Activated naive CD8-positive, alpha-beta T cell (primary cell): ENCODE data around the gene FOXJ3.
A peak's percentile ranks its signal among the peaks of the same experiment; 100 is the strongest.

ENCODE experiments used
- H3K27ac Mint-ChIP-seq: one replicate; pipeline ENCODE4 v1.8.0; 2021; ENCODE audit warnings: mixed read lengths
- H3K27me3 Mint-ChIP-seq: one replicate; pipeline ENCODE4 v1.8.0; 2021; ENCODE audit warnings: mixed read lengths
- H3K36me3 Mint-ChIP-seq: one replicate; pipeline ENCODE4 v1.8.0; 2021; ENCODE audit warnings: mixed read lengths
- H3K4me1 Mint-ChIP-seq: one replicate; pipeline ENCODE4 v1.8.0; 2021; ENCODE audit warnings: low read depth, mixed read lengths
- H3K4me3 Mint-ChIP-seq: one replicate; pipeline ENCODE4 v1.8.0; 2021; ENCODE audit warnings: mild to moderate bottlenecking, mixed read lengths
- H3K9me3 Mint-ChIP-seq: one replicate; pipeline ENCODE4 v1.8.0; 2021; ENCODE audit warnings: low read depth, mixed read lengths

The FOXJ3 gene

DNA sequence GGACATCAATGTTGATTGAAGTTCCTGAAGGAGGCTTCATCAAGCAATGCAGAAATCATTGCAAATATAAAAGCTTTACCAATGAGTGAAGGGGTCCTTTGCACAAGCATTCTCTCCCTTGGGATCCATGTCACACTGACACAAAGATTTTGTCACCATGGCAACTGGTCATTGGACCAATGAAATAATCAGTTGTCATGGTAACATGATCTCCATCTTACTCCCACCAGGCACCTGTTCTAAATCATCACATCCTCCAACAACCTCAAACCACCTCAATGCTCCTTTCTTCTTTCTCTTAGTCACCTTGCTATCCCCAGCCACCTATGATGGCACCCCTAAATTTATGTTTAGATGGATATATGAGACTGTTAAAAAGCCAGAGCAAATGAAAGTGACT is 13.5 kb upstream of the FOXJ3 start:
- Mint-ChIP-seq H3K27ac (no peak overlapping the region), H3K4me1 (no peaks in the 10 kb centered on the region), H3K9me3 (no peaks in the 10 kb centered on the region), H3K36me3 (peaks cover 2% of the 10 kb centered on the region), H3K4me3 (no peak overlapping the region), H3K27me3 (peaks cover 11% of the 10 kb centered on the region)

GRCh38 chr1:42343049-42343448 is 8.0 kb upstream of the FOXJ3 start:
- Mint-ChIP-seq H3K27me3 (peaks cover 3% of the 10 kb centered on the region), H3K27ac (no peak overlapping the region), H3K9me3 (no peaks in the 10 kb centered on the region), H3K36me3 (no peaks in the 10 kb centered on the region), H3K4me1 (peaks cover under 1% of the 10 kb centered on the region), H3K4me3 (no peak overlapping the region)

DNA sequence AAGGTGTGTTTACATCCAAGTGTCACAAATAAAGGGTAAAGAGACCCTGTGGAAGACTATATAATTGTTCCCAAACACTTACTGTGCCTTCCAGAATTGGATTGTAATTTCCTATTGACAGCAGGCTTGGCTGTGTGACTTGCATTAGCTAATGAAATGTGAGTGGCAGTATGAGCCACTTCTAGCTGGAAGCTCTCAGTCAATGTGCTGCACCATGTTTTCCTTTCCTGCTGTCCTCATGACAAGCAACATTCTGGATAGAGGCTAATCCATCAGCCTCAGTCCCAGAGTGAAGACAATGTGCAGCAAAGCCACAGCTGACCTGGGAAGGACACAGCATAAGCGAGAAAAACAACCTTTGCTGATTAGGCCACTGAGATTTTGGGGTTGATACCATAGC is 5.9 kb upstream of the FOXJ3 start:
- peaks cover 12% of the 10 kb centered on the region for H3K4me1 Mint-ChIP-seq
- H3K27ac Mint-ChIP-seq, result no peak overlapping the region
- no peaks in the 10 kb centered on the region for H3K27me3 Mint-ChIP-seq
- no peak overlapping the region for H3K4me3 Mint-ChIP-seq
- no peaks in the 10 kb centered on the region for H3K9me3 Mint-ChIP-seq
- no peaks in the 10 kb centered on the region for H3K36me3 Mint-ChIP-seq

DNA sequence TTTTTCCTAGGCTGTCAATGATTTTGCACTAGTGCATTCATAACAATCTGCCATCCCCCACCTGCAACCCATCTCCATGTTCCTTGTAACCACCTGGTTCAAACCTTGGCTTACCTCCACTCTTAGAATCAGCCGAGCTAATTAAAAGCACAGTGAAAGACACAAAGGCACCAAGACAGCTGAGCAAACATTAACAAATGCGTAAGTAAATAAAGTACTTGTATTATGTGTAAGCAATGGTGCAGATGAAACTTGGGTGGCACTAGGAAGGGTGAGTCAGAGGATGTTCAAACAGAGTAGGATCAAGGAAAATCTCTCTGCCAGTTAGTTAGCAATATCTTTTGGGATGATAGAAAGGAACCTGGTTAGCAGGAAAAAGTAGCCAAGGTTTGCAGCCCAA is 5.1 kb upstream of the FOXJ3 start:
- Mint-ChIP-seq H3K9me3 (no peaks in the 10 kb centered on the region), H3K36me3 (no peaks in the 10 kb centered on the region), H3K27ac (no peak overlapping the region), H3K4me1 (peaks cover 15% of the 10 kb centered on the region), H3K27me3 (no peaks in the 10 kb centered on the region), H3K4me3 (no peak overlapping the region)

DNA sequence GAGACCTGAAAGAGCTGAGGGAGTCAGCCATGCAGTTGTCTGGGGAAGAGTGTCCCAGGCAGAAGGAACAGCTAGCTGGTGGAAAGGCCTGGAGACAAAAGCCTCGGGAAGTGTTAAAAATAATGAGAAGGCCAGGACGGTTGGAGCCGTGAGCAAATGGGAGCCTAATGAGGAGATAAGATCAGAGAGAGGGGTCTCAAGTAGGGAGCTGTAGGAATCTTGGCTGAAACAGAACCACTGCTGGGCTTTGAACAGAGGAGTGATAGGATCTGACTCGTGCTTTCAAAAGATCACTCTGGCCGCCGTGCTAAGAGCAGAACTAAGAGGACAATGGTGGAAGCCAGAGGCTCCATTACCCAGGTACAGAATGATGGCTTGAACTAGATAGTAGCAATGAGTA is 1.9 kb upstream of the FOXJ3 start:
- Mint-ChIP-seq H3K4me1 (peaks cover 35% of the 10 kb centered on the region), H3K4me3 (peak overlapping the region; percentile 43), H3K36me3 (peaks cover 3% of the 10 kb centered on the region), H3K27me3 (no peaks in the 10 kb centered on the region), H3K9me3 (no peaks in the 10 kb centered on the region), H3K27ac (peak overlapping the region; percentile 36)

GRCh38 chr1:42335809-42336518 is 929 bp upstream of the FOXJ3 start:
- Mint-ChIP-seq H3K27ac (peak overlapping the region; percentile 94), H3K36me3 (peaks cover 3% of the 10 kb centered on the region), H3K4me1 (peaks cover 40% of the 10 kb centered on the region), H3K27me3 (no peaks in the 10 kb centered on the region), H3K9me3 (no peaks in the 10 kb centered on the region), H3K4me3 (peak overlapping the region; percentile 92)

DNA sequence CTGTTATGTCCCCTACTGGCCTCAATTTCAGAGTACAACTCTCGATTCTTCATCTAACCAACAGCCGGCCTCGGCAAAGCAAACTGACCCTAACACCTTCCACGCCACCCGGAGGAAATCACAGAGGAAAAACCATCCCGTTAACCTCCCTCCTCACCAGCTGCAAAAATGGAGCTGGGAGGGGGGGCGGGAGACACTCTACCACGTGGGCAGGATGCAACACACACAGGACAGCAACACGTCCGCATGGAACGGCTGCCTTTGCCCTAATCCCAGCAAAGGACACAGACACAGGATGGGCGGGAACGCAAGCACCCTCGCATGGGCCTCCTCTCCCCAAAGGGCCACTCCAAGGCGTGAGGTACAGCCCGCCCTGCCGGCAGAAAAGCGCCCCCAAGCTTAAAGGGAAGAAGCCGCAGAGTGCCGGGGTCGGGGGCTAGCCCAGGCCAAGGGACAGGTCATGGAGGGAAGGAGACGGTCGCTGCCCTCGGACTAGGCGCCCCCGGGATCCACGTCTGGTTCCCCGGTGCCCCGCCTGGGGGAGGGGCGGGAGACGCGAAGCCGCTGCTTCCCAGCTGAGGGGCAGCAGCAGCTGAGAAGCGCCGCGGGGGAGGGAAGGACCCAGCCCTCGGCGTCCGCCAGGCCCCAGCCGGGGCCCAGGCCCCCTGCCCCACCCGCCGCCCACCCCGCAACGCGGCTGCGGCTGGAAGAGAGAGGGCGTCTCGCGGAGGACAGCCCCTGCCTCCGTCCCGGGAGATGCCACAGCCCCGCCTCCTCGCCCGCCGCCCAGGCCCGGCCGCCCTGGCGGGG is 590 bp downstream of the FOXJ3 start:
- peak overlapping the region; percentile 90 for H3K27ac Mint-ChIP-seq
- peaks cover 51% of the 10 kb centered on the region for H3K4me1 Mint-ChIP-seq
- H3K9me3 Mint-ChIP-seq, result no peaks in the 10 kb centered on the region
- H3K27me3 Mint-ChIP-seq, result no peaks in the 10 kb centered on the region
- peak overlapping the region; percentile 95 for H3K4me3 Mint-ChIP-seq
- peaks cover 3% of the 10 kb centered on the region for H3K36me3 Mint-ChIP-seq

GRCh38 chr1:42333662-42334239 is 1.3 kb downstream of the FOXJ3 start:
- H3K4me1 Mint-ChIP-seq, result peaks cover 58% of the 10 kb centered on the region
- H3K36me3 Mint-ChIP-seq, result peaks cover 3% of the 10 kb centered on the region
- no peaks in the 10 kb centered on the region for H3K9me3 Mint-ChIP-seq

GRCh38 chr1:42332877-42333276 is 2.2 kb downstream of the FOXJ3 start:
- peaks cover 3% of the 10 kb centered on the region for H3K36me3 Mint-ChIP-seq
- no peaks in the 10 kb centered on the region for H3K9me3 Mint-ChIP-seq
- peak overlapping the region; percentile 95 for H3K4me3 Mint-ChIP-seq
- H3K27ac Mint-ChIP-seq, result peak overlapping the region; percentile 28
- peaks cover 65% of the 10 kb centered on the region for H3K4me1 Mint-ChIP-seq
- no peaks in the 10 kb centered on the region for H3K27me3 Mint-ChIP-seq

More at GRCh38 chr1:42333662-42334239, 1.3 kb downstream of the FOXJ3 start:
- Mint-ChIP-seq H3K27me3 (no peaks in the 10 kb centered on the region), H3K4me3 (peak overlapping the region; percentile 95), H3K27ac (peak overlapping the region; percentile 90)

GRCh38 chr1:42330215-42330614 is 4.8 kb downstream of the FOXJ3 start:
- peaks cover 78% of the 10 kb centered on the region for H3K4me1 Mint-ChIP-seq
- H3K4me3 Mint-ChIP-seq, result peak overlapping the region; percentile 24
- no peaks in the 10 kb centered on the region for H3K27me3 Mint-ChIP-seq
- H3K27ac Mint-ChIP-seq, result no peak overlapping the region
- peaks cover 3% of the 10 kb centered on the region for H3K36me3 Mint-ChIP-seq
- H3K9me3 Mint-ChIP-seq, result no peaks in the 10 kb centered on the region

- H3K4me1 Mint-ChIP-seq, result peaks cover 87% of the 10 kb centered on the region
- no peaks in the 10 kb centered on the region for H3K9me3 Mint-ChIP-seq
- H3K36me3 Mint-ChIP-seq, result peaks cover 3% of the 10 kb centered on the region
- H3K4me3 Mint-ChIP-seq, result no peak overlapping the region
- H3K27me3 Mint-ChIP-seq, result no peaks in the 10 kb centered on the region
- H3K27ac Mint-ChIP-seq, result no peak overlapping the region
Measured at GRCh38 chr1:42328916-42329496, 6.0 kb downstream of the FOXJ3 start.

- H3K9me3 Mint-ChIP-seq, result no peaks in the 10 kb centered on the region
Measured at GRCh38 chr1:42328047-42328625, 6.9 kb downstream of the FOXJ3 start.

GRCh38 chr1:42325014-42325402 is 10.0 kb downstream of the FOXJ3 start:
- peak overlapping the region; percentile 68 for H3K27ac Mint-ChIP-seq
- no peaks in the 10 kb centered on the region for H3K9me3 Mint-ChIP-seq
- H3K4me1 Mint-ChIP-seq, result peaks cover 91% of the 10 kb centered on the region
- no peak overlapping the region for H3K4me3 Mint-ChIP-seq
- no peaks in the 10 kb centered on the region for H3K27me3 Mint-ChIP-seq
- peaks cover 9% of the 10 kb centered on the region for H3K36me3 Mint-ChIP-seq

More at GRCh38 chr1:42328047-42328625, 6.9 kb downstream of the FOXJ3 start:
- Mint-ChIP-seq H3K27me3 (no peaks in the 10 kb centered on the region), H3K36me3 (peaks cover 3% of the 10 kb centered on the region), H3K4me1 (peaks cover 85% of the 10 kb centered on the region), H3K27ac (no peak overlapping the region), H3K4me3 (no peak overlapping the region)

DNA sequence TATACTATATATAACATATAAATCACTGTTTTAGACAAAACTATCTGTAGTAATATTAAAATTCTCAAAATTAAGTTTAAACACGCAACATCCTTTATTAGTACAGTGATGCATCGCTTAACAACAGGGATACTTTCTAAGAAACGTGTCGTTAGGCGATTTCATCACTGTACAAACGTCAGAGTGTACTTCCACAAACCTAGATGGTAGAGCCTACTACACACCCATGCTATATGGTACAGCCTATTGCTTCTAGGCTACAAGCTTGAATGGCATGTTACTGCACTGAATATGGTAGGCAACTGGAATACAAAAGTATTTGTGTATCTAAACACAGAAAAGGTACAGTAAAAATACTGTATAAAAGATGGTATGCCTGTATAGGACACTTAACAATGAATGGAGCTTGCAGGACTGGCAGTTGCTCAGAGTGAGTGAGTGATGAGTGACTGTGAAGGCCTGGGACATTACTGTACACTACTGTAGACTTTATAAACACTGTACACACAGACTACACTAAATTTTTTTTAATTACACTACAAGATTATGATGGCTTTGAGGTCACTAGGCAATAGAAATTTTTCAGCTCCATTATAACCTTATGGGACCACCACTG is 10.5 kb downstream of the FOXJ3 start:
- H3K36me3 Mint-ChIP-seq, result peaks cover 9% of the 10 kb centered on the region
- peaks cover 92% of the 10 kb centered on the region for H3K4me1 Mint-ChIP-seq
- H3K4me3 Mint-ChIP-seq, result no peak overlapping the region
- no peaks in the 10 kb centered on the region for H3K9me3 Mint-ChIP-seq
- H3K27ac Mint-ChIP-seq, result no peak overlapping the region
- H3K27me3 Mint-ChIP-seq, result no peaks in the 10 kb centered on the region
